ENCODE measurements around the gene CCDC3.
A peak's percentile ranks its signal among the peaks of the same experiment; 100 is the strongest.

The CCDC3 gene

GRCh38 chr10:12914111-12914510 is 87.4 kb downstream of the CCDC3 start:
- DNase-seq (ENCODE audit: insufficient read length) (no peak), FAIRE-seq (no peak)
- no peak for TF ChIP-seq POLR2A (IDR thresholded peaks at IDR 0.05; ENCODE audit: low read depth, low read length)
- TF ChIP-seq TAF1 (IDR thresholded peaks at IDR 0.05; ENCODE audit: borderline replicate concordance, low read depth, low read length), result no peak
- no peak for TF ChIP-seq POLR2AphosphoS5 (IDR thresholded peaks at IDR 0.05; ENCODE audit: low read depth, low read length)

DNA sequence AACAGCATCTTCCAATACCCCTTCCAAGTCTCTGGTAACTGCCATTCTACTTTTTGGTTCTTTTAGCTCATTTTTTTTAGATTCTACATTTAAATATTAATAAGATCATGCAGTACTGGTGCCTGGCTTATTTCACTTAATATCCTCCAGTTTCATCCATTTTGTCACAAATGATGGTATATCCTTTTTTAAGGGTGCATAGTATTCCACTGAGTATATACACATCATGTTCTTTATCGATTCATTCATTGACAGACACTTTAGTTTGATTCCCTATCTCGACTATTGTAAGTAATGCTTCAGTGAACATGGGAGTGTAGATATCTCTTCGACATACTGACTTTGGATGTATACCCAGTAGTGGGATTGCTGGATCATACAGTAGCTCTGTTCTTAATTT is 89.7 kb downstream of the CCDC3 start:
- FAIRE-seq (no peak), DNase-seq (ENCODE audit: insufficient read length) (no peak)
- no peak for TF ChIP-seq POLR2AphosphoS5 (IDR thresholded peaks at IDR 0.05; ENCODE audit: low read depth, low read length)
- no peak for TF ChIP-seq POLR2A (IDR thresholded peaks at IDR 0.05; ENCODE audit: low read depth, low read length)
- no peak for TF ChIP-seq TAF1 (IDR thresholded peaks at IDR 0.05; ENCODE audit: borderline replicate concordance, low read depth, low read length)

DNA sequence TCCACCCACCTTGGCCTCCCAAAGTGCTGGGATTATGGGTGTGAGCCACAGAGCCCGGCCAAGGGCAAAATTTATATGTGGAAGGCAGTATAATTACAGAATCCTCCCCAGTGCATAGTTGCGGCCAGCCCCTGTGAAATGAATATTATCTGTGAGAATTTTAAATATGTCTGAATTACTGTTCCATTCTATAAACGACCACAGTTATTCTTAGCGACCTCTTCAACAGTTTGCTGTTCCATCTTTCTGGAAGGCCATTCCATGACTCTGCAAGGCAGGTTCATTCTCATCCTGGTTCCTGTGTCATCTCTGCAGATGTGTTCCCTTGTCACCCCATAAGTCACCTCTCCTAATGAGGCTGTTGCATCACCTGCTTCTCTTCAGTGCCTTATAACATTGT is 90.7 kb downstream of the CCDC3 start:
- DNase-seq (ENCODE audit: insufficient read length) (no peak), FAIRE-seq (no peak)
- no peak for TF ChIP-seq POLR2AphosphoS5 (IDR thresholded peaks at IDR 0.05; ENCODE audit: low read depth, low read length)

GRCh38 chr10:12909836-12910185 is 91.7 kb downstream of the CCDC3 start:
- no peak for FAIRE-seq
- DNase-seq (ENCODE audit: insufficient read length), result no peak
- TF ChIP-seq POLR2A (IDR thresholded peaks at IDR 0.05; ENCODE audit: low read depth, low read length) (no peak), POLR2AphosphoS5 (IDR thresholded peaks at IDR 0.05; ENCODE audit: low read depth, low read length) (no peak), TAF1 (IDR thresholded peaks at IDR 0.05; ENCODE audit: borderline replicate concordance, low read depth, low read length) (no peak)

- TF ChIP-seq POLR2AphosphoS5 (IDR thresholded peaks at IDR 0.05; ENCODE audit: low read depth, low read length) (no peak), POLR2A (IDR thresholded peaks at IDR 0.05; ENCODE audit: low read depth, low read length) (no peak), TAF1 (IDR thresholded peaks at IDR 0.05; ENCODE audit: borderline replicate concordance, low read depth, low read length) (no peak)
- DNase-seq (ENCODE audit: insufficient read length), result no peak
- FAIRE-seq, result no peak
Observed at GRCh38 chr10:12909182-12909835, 92.2 kb downstream of the CCDC3 start.

DNA sequence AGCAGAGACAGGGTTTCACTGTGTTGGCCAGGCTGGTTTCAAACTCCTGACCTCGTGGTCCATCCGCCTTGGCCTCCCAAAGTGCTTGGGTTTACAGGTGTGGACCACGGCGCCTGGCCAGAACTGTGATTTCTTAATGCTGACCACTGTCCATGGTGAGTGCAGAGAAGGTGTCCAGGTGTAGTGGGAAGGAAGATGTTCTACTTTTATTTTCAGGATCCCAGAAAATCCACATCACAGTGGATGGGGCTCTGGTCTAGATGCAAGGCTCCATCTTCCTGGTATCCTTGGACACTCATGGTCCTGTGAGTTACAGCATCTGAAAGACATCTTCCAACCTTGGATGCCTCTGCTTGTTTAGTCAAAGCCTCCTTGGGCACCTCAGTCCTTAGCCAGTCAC is 92.7 kb downstream of the CCDC3 start:
- DNase-seq (ENCODE audit: insufficient read length) (no peak), FAIRE-seq (no peak)
- TF ChIP-seq POLR2AphosphoS5 (IDR thresholded peaks at IDR 0.05; ENCODE audit: low read depth, low read length) (no peak), TAF1 (IDR thresholded peaks at IDR 0.05; ENCODE audit: borderline replicate concordance, low read depth, low read length) (no peak), POLR2A (IDR thresholded peaks at IDR 0.05; ENCODE audit: low read depth, low read length) (no peak)

DNA sequence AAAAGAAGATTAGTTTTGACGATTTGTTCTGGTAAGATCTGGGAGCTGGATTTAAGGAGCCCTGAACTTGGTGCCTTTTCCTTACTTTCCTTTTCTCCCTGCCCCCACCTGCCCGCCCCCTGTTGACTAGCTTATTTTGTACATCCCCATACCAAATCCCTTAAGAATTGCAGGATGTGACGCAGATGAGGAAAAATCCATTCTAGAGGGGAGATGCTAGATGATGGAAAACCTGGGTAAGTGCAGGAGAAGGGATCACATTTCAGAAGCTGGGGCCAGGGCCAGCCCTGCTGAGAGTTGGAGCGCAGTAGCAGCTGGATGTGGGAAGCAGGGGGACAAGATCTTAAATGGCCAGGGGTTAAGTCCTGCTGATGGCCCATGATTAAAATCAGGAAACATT is 93.9 kb downstream of the CCDC3 start:
- no peak for TF ChIP-seq POLR2AphosphoS5 (IDR thresholded peaks at IDR 0.05; ENCODE audit: low read depth, low read length)
- TF ChIP-seq POLR2A (IDR thresholded peaks at IDR 0.05; ENCODE audit: low read depth, low read length), result no peak
- TF ChIP-seq TAF1 (IDR thresholded peaks at IDR 0.05; ENCODE audit: borderline replicate concordance, low read depth, low read length), result no peak
- FAIRE-seq (no peak), DNase-seq (ENCODE audit: insufficient read length) (no peak)

DNA sequence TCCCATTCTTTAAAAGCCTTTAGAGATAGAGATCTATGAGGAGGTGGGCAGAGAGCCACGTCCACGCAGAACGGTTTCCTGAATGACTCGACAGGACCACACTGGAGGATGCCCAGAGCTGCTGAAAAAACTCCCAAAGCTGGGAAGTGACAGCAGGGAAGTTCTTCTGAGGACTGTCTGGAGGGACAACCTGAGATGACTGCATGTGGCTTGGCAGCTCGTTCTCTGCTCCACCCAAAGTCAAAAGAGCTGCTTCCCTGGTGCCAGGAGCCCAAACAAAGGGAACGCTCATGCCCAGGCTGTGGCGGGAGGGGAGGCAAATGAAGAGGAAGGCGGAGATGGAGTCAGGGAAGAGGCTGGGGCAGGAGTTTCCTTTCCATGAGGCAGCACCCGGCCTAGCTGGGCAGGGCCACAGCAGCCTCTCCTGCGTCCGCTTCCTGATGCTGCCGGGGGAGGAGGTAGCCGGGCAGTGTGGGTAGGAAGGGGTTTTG is 95.4 kb downstream of the CCDC3 start:
- no peak for DNase-seq (ENCODE audit: insufficient read length)
- TF ChIP-seq TAF1 (IDR thresholded peaks at IDR 0.05; ENCODE audit: borderline replicate concordance, low read depth, low read length), result no peak
- TF ChIP-seq POLR2AphosphoS5 (IDR thresholded peaks at IDR 0.05; ENCODE audit: low read depth, low read length), result no peak
- no peak for TF ChIP-seq POLR2A (IDR thresholded peaks at IDR 0.05; ENCODE audit: low read depth, low read length)
- no peak for FAIRE-seq

DNA sequence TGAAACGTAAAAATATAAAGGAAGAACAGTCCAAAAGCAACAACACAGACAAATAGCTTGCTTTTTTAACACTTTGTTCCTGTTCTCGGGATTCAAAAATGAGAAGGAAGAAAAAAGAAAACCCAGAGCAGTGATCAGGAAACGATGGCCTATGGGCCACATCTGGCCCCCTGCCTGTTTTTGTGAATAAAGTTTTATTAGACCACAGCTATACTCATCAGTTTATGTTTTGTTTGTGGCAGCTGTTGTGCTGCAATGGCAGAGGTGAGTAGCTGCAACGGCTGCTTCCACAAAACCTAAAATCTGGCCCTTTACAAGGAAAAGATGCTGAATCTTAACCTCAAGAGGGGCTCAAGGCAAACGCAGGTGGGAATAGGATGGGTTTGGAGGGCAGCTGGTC is 96.4 kb downstream of the CCDC3 start:
- FAIRE-seq, result no peak
- DNase-seq (ENCODE audit: insufficient read length), result no peak
- TF ChIP-seq TAF1 (IDR thresholded peaks at IDR 0.05; ENCODE audit: borderline replicate concordance, low read depth, low read length), result no peak
- TF ChIP-seq POLR2A (IDR thresholded peaks at IDR 0.05; ENCODE audit: low read depth, low read length), result no peak
- no peak for TF ChIP-seq POLR2AphosphoS5 (IDR thresholded peaks at IDR 0.05; ENCODE audit: low read depth, low read length)

GRCh38 chr10:12902851-12903358 is 98.6 kb downstream of the CCDC3 start:
- FAIRE-seq, result no peak
- DNase-seq (ENCODE audit: insufficient read length), result no peak
- TF ChIP-seq TAF1 (IDR thresholded peaks at IDR 0.05; ENCODE audit: borderline replicate concordance, low read depth, low read length) (no peak), POLR2AphosphoS5 (IDR thresholded peaks at IDR 0.05; ENCODE audit: low read depth, low read length) (no peak), POLR2A (IDR thresholded peaks at IDR 0.05; ENCODE audit: low read depth, low read length) (no peak)

DNA sequence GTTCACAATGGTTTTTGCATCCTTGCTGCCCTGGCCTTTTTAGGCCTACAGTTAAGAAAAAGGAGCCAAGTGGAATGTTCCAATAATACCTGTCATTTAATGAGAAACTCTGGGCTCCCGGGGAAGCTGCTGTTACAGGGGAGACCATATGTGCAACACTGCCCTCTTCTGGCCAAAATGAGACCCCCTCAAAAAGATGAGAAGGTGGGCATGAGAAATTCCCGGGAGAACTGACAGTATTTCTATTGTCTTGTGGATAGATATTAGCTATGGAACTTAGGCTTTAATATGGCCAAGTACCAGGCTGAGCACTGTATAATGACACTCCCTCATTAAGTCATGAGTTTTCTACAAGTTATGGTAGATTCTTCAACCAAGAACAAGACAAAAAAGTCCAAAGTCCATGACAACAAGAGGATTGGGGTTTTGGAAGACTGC is 99.4 kb downstream of the CCDC3 start:
- FAIRE-seq, result no peak
- DNase-seq (ENCODE audit: insufficient read length), result peak; percentile 46
- TF ChIP-seq POLR2A (IDR thresholded peaks at IDR 0.05; ENCODE audit: low read depth, low read length), result no peak
- TF ChIP-seq TAF1 (IDR thresholded peaks at IDR 0.05; ENCODE audit: borderline replicate concordance, low read depth, low read length), result no peak
- no peak for TF ChIP-seq POLR2AphosphoS5 (IDR thresholded peaks at IDR 0.05; ENCODE audit: low read depth, low read length)

DNA sequence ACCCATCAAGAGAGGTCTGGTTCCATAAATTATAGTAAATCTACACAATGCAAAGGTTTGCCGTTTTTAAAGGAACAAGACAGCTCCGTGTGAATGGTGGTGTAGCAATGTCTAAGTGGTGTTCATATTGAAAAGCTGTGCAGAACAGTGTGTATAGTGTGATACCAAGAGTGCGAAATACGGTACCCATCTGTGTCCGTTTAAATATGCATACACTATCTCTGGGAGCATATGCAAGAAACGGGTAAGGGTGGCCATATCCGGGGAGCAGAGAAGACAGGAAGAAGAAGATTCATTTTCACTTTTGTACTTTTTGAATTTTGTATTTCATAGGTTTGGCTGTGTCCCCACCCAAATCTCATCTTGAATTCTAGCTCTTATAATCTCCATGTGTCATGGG is 102.0 kb downstream of the CCDC3 start:
- TF ChIP-seq POLR2AphosphoS5 (IDR thresholded peaks at IDR 0.05; ENCODE audit: low read depth, low read length), result no peak
- TF ChIP-seq POLR2A (IDR thresholded peaks at IDR 0.05; ENCODE audit: low read depth, low read length), result no peak
- no peak for TF ChIP-seq TAF1 (IDR thresholded peaks at IDR 0.05; ENCODE audit: borderline replicate concordance, low read depth, low read length)
- DNase-seq (ENCODE audit: insufficient read length), result no peak
- no peak for FAIRE-seq

Measured in GM12892 (cell line).